HepG2 (cell line): Measurements from ENCODE around the gene ATG7. TPM values are rescaled to one million over a fixed set of nuclear protein-coding genes. Genes with fewer than 3 reads are reported as not detected.

Source experiments
- ATF1 ChIP-seq: IDR thresholded peaks from 2 replicates; pipeline ENCODE4 v1.6.1; 2016; ENCODE audit warnings: mild to moderate bottlenecking, control low read depth
- CC2D1A ChIP-seq: sonication (generic); formaldehyde crosslinking; IDR thresholded peaks from 2 replicates; pipeline ENCODE4 v1.8.1; 2023; ENCODE audit warnings: mild to moderate bottlenecking, missing genetic modification reagents
- CCAR2 ChIP-seq: fragments of 200-400 bp; formaldehyde crosslinking; optimal IDR thresholded peaks from 2 replicates; pipeline ENCODE3; 2018; ENCODE audit warnings: low read depth, mild to moderate bottlenecking, low read length, moderate library complexity
- FOXA3 ChIP-seq: IDR thresholded peaks from 2 replicates; pipeline ENCODE4 v1.6.1; 2016; ENCODE audit warnings: missing genetic modification reagents, missing compliant biosample characterization
- FOXJ3 ChIP-seq: sonication (generic); formaldehyde crosslinking; IDR thresholded peaks from 2 replicates; pipeline ENCODE4 v1.4.0; 2020; ENCODE audit warnings: missing genetic modification reagents, mild to moderate bottlenecking, borderline replicate concordance
- FOXP4 ChIP-seq: sonication (generic); formaldehyde crosslinking; IDR thresholded peaks from 2 replicates; pipeline ENCODE4 v1.4.0; 2020; ENCODE audit warnings: missing genetic modification reagents
- HNRNPH1 ChIP-seq: fragments of 200-400 bp; formaldehyde crosslinking; optimal IDR thresholded peaks from 2 replicates; pipeline ENCODE3; 2017; ENCODE audit warnings: mild to moderate bottlenecking, low read depth, low read length
- ISL2 ChIP-seq: sonication (generic); formaldehyde crosslinking; IDR thresholded peaks from 2 replicates; pipeline ENCODE4 v1.5.0; 2020; ENCODE audit warnings: missing genetic modification reagents
- KAT8 ChIP-seq: IDR thresholded peaks from 2 replicates; pipeline ENCODE4 v1.6.1; 2016; ENCODE audit warnings: missing genetic modification reagents, missing compliant biosample characterization
- MIER3 ChIP-seq: IDR thresholded peaks from 2 replicates; pipeline ENCODE4 v1.6.1; 2016; ENCODE audit warnings: missing compliant biosample characterization, borderline replicate concordance
- SMAD9 ChIP-seq: sonication (generic); formaldehyde crosslinking; IDR thresholded peaks from 2 replicates; pipeline ENCODE4 v1.5.1; 2020; ENCODE audit warnings: mild to moderate bottlenecking, missing genetic modification reagents
- SOX6 ChIP-seq, 2 experiments: fragments of 450-650 bp in 1 of 2; sonication (generic) in 1 of 2; formaldehyde crosslinking in 1 of 2; IDR thresholded peaks; 2 replicates each; pipeline versions ENCODE4 v1.4.0 to v1.6.1; 2017 to 2020; ENCODE audit warnings: antibody characterized with exemption in 1 of 2, mild to moderate bottlenecking in 1 of 2, missing genetic modification reagents in 1 of 2
- TBL1XR1 ChIP-seq: fragments of 150-350 bp; IDR thresholded peaks from 2 replicates; pipeline ENCODE4 v1.6.1; 2014; ENCODE audit warnings: borderline replicate concordance, low read length; ENCODE audit not compliant: partially characterized antibody
- TEF ChIP-seq: sonication (generic); formaldehyde crosslinking; IDR thresholded peaks from 2 replicates; pipeline ENCODE4 v1.5.0; 2020; ENCODE audit warnings: missing genetic modification reagents
- ZBTB7A ChIP-seq: sonication (generic); formaldehyde crosslinking; IDR thresholded peaks from 2 replicates; pipeline ENCODE4 v1.8.0; 2022; ENCODE audit warnings: mild to moderate bottlenecking, missing genetic modification reagents
- ZFP82 ChIP-seq: sonication (generic); formaldehyde crosslinking; IDR thresholded peaks from 2 replicates; pipeline ENCODE4 v1.5.1; 2020; ENCODE audit warnings: mild to moderate bottlenecking, missing genetic modification reagents, borderline replicate concordance
- ZNF354B ChIP-seq: sonication (generic); formaldehyde crosslinking; IDR thresholded peaks from 2 replicates; pipeline ENCODE4 v1.8.0; 2022; ENCODE audit warnings: mild to moderate bottlenecking, missing genetic modification reagents
- ZNF567 ChIP-seq: sonication (generic); formaldehyde crosslinking; IDR thresholded peaks from 2 replicates; pipeline ENCODE4 v1.8.1; 2023; ENCODE audit warnings: mild to moderate bottlenecking, missing genetic modification reagents, borderline replicate concordance
- polyA plus RNA-seq, 8 experiments: library from polyadenylated mRNA; depleted of rRNA in 3 of 8; stranded (reverse) in 7 of 8; unstranded in 1 of 8; fragments of >200 nt; fragmentation: Illumina TruSeq in 4 of 8; extraction: Trizol in 4 of 8; gene quantifications; 2 replicates each; pipeline versions ENCODE4 v1.2.1 to v1.2.3, GENCODE V29; 2011 to 2016; ENCODE audit warnings: low read depth in 4 of 8, missing spikeins in 1 of 8, mixed read lengths in 1 of 8; ENCODE audit not compliant: insufficient read depth in 1 of 8
- total RNA-seq, 5 experiments: library from RNA; depleted of rRNA; stranded (reverse); fragments of >200 nt; fragmentation: Illumina TruSeq; extraction: Trizol; gene quantifications; 2 replicates each; pipeline ENCODE4 v1.2.3, GENCODE V29; 2016; ENCODE audit warnings: low read depth in 1 of 5
- TF ChIP-seq, protein P1 (sequence below): sonication (generic); formaldehyde crosslinking; IDR thresholded peaks from 2 replicates; pipeline ENCODE4 v1.8.1; 2023; ENCODE audit warnings: mild to moderate bottlenecking, moderate library complexity, missing genetic modification reagents

Gene ATG7
- total and polyA plus RNA-seq, 2 of the 13 experiments (the other 11 are each of a cell fraction or from before 2014, with no cell fraction given): 7.8 to 22.1 TPM

GRCh38 chr3:11480663-11481298 is 208.6 kb downstream of the ATG7 start (continued):
- TF ChIP-seq FOXJ3 (CRISPR knock-in tag) (no peak; the same call in 1 of the 2 replicates), ATF1 (CRISPR knock-in tag) (no peak), CC2D1A (CRISPR knock-in tag) (no peak), HNRNPH1 (no peak), ISL2 (CRISPR knock-in tag) (0 out of 2 replicates have a peak, but pooled peaks have one; percentile 19), TEF (peak; percentile 20; the same call in 1 of the 2 replicates), ZNF567 (CRISPR knock-in tag) (no peak), SMAD9 (CRISPR knock-in tag) (no peak), ZNF354B (CRISPR knock-in tag) (no peak), KAT8 (peak; percentile 25; the same call in 1 of the 2 replicates), SOX6 (IDR thresholded peaks at IDR 0.05) (no peak), SOX6 (CRISPR knock-in tag; IDR thresholded peaks at IDR 0.05) (peak; percentile 71), MIER3 (no peak), FOXP4 (CRISPR knock-in tag) (peak; percentile 51), FOXA3 (peak; percentile 38; the same call in 1 of the 2 replicates), CCAR2 (no peak), ZFP82 (no peak), TBL1XR1 (no peak), ZBTB7A (CRISPR knock-in tag) (no peak)
- TF ChIP-seq, protein P1, sequence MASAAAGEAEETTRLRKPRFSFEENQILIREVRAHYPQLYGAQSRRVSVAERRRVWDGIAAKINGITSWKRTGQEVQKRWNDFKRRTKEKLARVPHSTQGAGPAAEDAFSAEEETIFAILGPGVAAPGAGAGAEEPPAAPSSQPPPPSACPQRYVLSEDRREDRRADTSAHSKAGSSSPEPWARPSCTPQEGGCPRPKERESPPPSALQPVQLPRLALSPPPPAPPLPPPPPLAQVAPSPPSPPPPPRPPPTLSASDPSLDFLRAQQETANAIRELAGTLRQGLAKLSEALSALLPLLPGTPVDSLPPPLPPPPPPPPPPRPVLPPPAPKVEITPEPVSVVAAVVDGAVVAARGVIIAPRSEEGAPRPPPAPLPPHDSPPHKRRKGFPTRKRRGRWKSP (CRISPR knock-in tag): peak; percentile 23; the same call in 1 of the 2 replicates
